Measurements from ENCODE around the gene RTEL1. TPM values are rescaled to one million over a fixed set of nuclear protein-coding genes. Genes with fewer than 3 reads are reported as not detected.
"Not testable (repeated sequence)": the region's sequence is repeated elsewhere in the genome, so short reads cannot be mapped to it uniquely, and the experiment has no call there.

The RTEL1 gene
- total RNA-seq: 44.0 and 46.9 TPM in 2 replicates

GRCh38 chr20:63657937-63658748 is at the start of gene RTEL1:
RTEL1 (plus strand) TSS chr20:63658312; CDS start chr20:63659403, 1,091 bp downstream.
- peak; percentile 87 for DNase-seq (ENCODE audit: low spot score)
- peaks cover 18% of the 10 kb centered on the region for H3K4me1 Mint-ChIP-seq (ENCODE audit: low read depth)
- peak within 1 kb of the TSS; percentile 92 for H3K4me3 Mint-ChIP-seq (ENCODE audit: low read depth)
- peaks cover 14% of the 10 kb centered on the region for H3K36me3 Mint-ChIP-seq (ENCODE audit: low read depth)
- no peaks in the 10 kb centered on the region for H3K9me3 Mint-ChIP-seq
- H3K27me3 Mint-ChIP-seq (ENCODE audit: low read depth): peaks cover 4% of the 10 kb centered on the region
- intact Hi-C loops (cut with micrococcal nuclease): loop anchor here (1.0 to 5.0 kb wide), 3 partner anchors 30 to 324 kb away; partner anchors contain the start of genes ARFRP1 and PRPF6
- H3K27ac Mint-ChIP-seq: peak within 1 kb of the TSS; percentile 86

GRCh38 chr20:63610581-63611435 is 47.3 kb upstream of the RTEL1 start:
- Mint-ChIP-seq H3K36me3 (ENCODE audit: low read depth) (peaks cover 21% of the 10 kb centered on the region), H3K27ac (no peak overlapping the region), H3K4me1 (ENCODE audit: low read depth) (peaks cover 3% of the 10 kb centered on the region), H3K4me3 (ENCODE audit: low read depth) (no peak overlapping the region), H3K27me3 (ENCODE audit: low read depth) (no peaks in the 10 kb centered on the region), H3K9me3 (no peaks in the 10 kb centered on the region)
- intact Hi-C loops (cut with micrococcal nuclease): no loop called here
- DNase-seq (ENCODE audit: low spot score): no peak

- intact Hi-C loops (cut with micrococcal nuclease): no loop called here
- Mint-ChIP-seq H3K36me3 (ENCODE audit: low read depth) (peaks cover 26% of the 10 kb centered on the region), H3K9me3 (no peaks in the 10 kb centered on the region)
These were observed 46.5 kb upstream of the RTEL1 start for GRCh38 chr20:63611646-63612045.

GRCh38 chr20:63612276-63612931 is 45.7 kb upstream of the RTEL1 start:
- H3K36me3 Mint-ChIP-seq (ENCODE audit: low read depth): peaks cover 26% of the 10 kb centered on the region
- DNase-seq (ENCODE audit: low spot score): no peak
- no peak overlapping the region for H3K4me3 Mint-ChIP-seq (ENCODE audit: low read depth)
- intact Hi-C loops (cut with micrococcal nuclease): no loop called here
- no peaks in the 10 kb centered on the region for H3K9me3 Mint-ChIP-seq
- no peaks in the 10 kb centered on the region for H3K4me1 Mint-ChIP-seq (ENCODE audit: low read depth)
- no peak overlapping the region for H3K27ac Mint-ChIP-seq
- H3K27me3 Mint-ChIP-seq (ENCODE audit: low read depth): no peaks in the 10 kb centered on the region

More at GRCh38 chr20:63611646-63612045, 46.5 kb upstream of the RTEL1 start:
- no peak for DNase-seq (ENCODE audit: low spot score)
- Mint-ChIP-seq H3K4me3 (ENCODE audit: low read depth) (no peak overlapping the region), H3K27me3 (ENCODE audit: low read depth) (no peaks in the 10 kb centered on the region), H3K27ac (no peak overlapping the region), H3K4me1 (ENCODE audit: low read depth) (peaks cover 2% of the 10 kb centered on the region)

GRCh38 chr20:63613863-63614594 is 44.1 kb upstream of the RTEL1 start:
- DNase-seq (ENCODE audit: low spot score); H3K4me3 Mint-ChIP-seq (ENCODE audit: low read depth); H3K9me3 Mint-ChIP-seq; H3K4me1 Mint-ChIP-seq (ENCODE audit: low read depth); intact Hi-C loops (cut with micrococcal nuclease); H3K27me3 Mint-ChIP-seq (ENCODE audit: low read depth); H3K27ac Mint-ChIP-seq: not testable (repeated sequence)
- H3K36me3 Mint-ChIP-seq (ENCODE audit: low read depth): peaks cover 39% of the 10 kb centered on the region

- peaks cover 39% of the 10 kb centered on the region for H3K36me3 Mint-ChIP-seq (ENCODE audit: low read depth)
- no peaks in the 10 kb centered on the region for H3K4me1 Mint-ChIP-seq (ENCODE audit: low read depth)
- H3K27me3 Mint-ChIP-seq (ENCODE audit: low read depth): no peaks in the 10 kb centered on the region
- no peak overlapping the region for H3K4me3 Mint-ChIP-seq (ENCODE audit: low read depth)
- no peaks in the 10 kb centered on the region for H3K9me3 Mint-ChIP-seq
- DNase-seq (ENCODE audit: low spot score): no peak
- H3K27ac Mint-ChIP-seq: no peak overlapping the region
- intact Hi-C loops (cut with micrococcal nuclease): no loop called here
These were observed 40.8 kb upstream of the RTEL1 start for GRCh38 chr20:63617092-63617875.

GRCh38 chr20:63617876-63618265 is 40.2 kb upstream of the RTEL1 start:
- Mint-ChIP-seq H3K27me3 (ENCODE audit: low read depth) (no peaks in the 10 kb centered on the region), H3K27ac (no peak overlapping the region), H3K9me3 (no peaks in the 10 kb centered on the region), H3K4me1 (ENCODE audit: low read depth) (peaks cover 3% of the 10 kb centered on the region), H3K36me3 (ENCODE audit: low read depth) (peaks cover 43% of the 10 kb centered on the region), H3K4me3 (ENCODE audit: low read depth) (no peak overlapping the region)
- no peak for DNase-seq (ENCODE audit: low spot score)
- intact Hi-C loops (cut with micrococcal nuclease): no loop called here

GRCh38 chr20:63618291-63618980 is 39.7 kb upstream of the RTEL1 start:
- Mint-ChIP-seq H3K36me3 (ENCODE audit: low read depth) (peaks cover 40% of the 10 kb centered on the region), H3K9me3 (no peaks in the 10 kb centered on the region), H3K4me1 (ENCODE audit: low read depth) (peaks cover 3% of the 10 kb centered on the region), H3K4me3 (ENCODE audit: low read depth) (no peak overlapping the region), H3K27ac (no peak overlapping the region), H3K27me3 (ENCODE audit: low read depth) (no peaks in the 10 kb centered on the region)
- DNase-seq (ENCODE audit: low spot score): no peak
- intact Hi-C loops (cut with micrococcal nuclease): no loop called here

- H3K4me1 Mint-ChIP-seq (ENCODE audit: low read depth): peaks cover 3% of the 10 kb centered on the region
- no peak overlapping the region for H3K27ac Mint-ChIP-seq
- DNase-seq (ENCODE audit: low spot score): no peak
- intact Hi-C loops (cut with micrococcal nuclease): no loop called here
- H3K36me3 Mint-ChIP-seq (ENCODE audit: low read depth): peaks cover 35% of the 10 kb centered on the region
- no peaks in the 10 kb centered on the region for H3K9me3 Mint-ChIP-seq
- no peaks in the 10 kb centered on the region for H3K27me3 Mint-ChIP-seq (ENCODE audit: low read depth)
- no peak overlapping the region for H3K4me3 Mint-ChIP-seq (ENCODE audit: low read depth)
These were observed 39.0 kb upstream of the RTEL1 start for GRCh38 chr20:63619086-63619485.

- Mint-ChIP-seq H3K36me3 (ENCODE audit: low read depth) (peaks cover 33% of the 10 kb centered on the region), H3K4me1 (ENCODE audit: low read depth) (peaks cover 4% of the 10 kb centered on the region), H3K27me3 (ENCODE audit: low read depth) (no peaks in the 10 kb centered on the region), H3K4me3 (ENCODE audit: low read depth) (no peak overlapping the region), H3K9me3 (no peaks in the 10 kb centered on the region), H3K27ac (no peak overlapping the region)
- intact Hi-C loops (cut with micrococcal nuclease): no loop called here
- DNase-seq (ENCODE audit: low spot score): no peak
These were observed 38.6 kb upstream of the RTEL1 start for GRCh38 chr20:63619505-63619904.

GRCh38 chr20:63620991-63621390 is 37.1 kb upstream of the RTEL1 start:
- intact Hi-C loops (cut with micrococcal nuclease): no loop called here
- H3K36me3 Mint-ChIP-seq (ENCODE audit: low read depth): peaks cover 29% of the 10 kb centered on the region
- no peak overlapping the region for H3K27ac Mint-ChIP-seq
- H3K27me3 Mint-ChIP-seq (ENCODE audit: low read depth): no peaks in the 10 kb centered on the region
- no peaks in the 10 kb centered on the region for H3K9me3 Mint-ChIP-seq
- H3K4me3 Mint-ChIP-seq (ENCODE audit: low read depth): no peak overlapping the region
- DNase-seq (ENCODE audit: low spot score): no peak
- peaks cover 8% of the 10 kb centered on the region for H3K4me1 Mint-ChIP-seq (ENCODE audit: low read depth)

All from activated T-helper 2 cell treated with anti-CD3 and anti-CD28 coated beads, Interferon-gamma antibody, Interleukin-2, Interleukin-4, amounts not matched to agents 10 μg/mL and 5 μg/mL and 100 μg/mL, durations not matched to agents 14 hours and 24 hours and 36 hours (primary cell).